NCI-H774 (cell line): ENCODE results near the gene TSPYL1.
"Not testable (repeated sequence)": the region's sequence is repeated elsewhere in the genome, so short reads cannot be mapped to it uniquely, and the experiment has no call there.

Source experiments
- DNase-seq: peaks from one replicate; lab custom pipeline; 2025; lab: John Stamatoyannopoulos, UW

Gene TSPYL1

GRCh38 chr6:116292553-116292952 lies 12.8 kb upstream of the TSPYL1 start:
- DNase-seq: no peak

GRCh38 chr6:116291701-116292396 lies 12.1 kb upstream of the TSPYL1 start:
- no peak for DNase-seq

- no peak for DNase-seq
Observed at GRCh38 chr6:116290799-116291198, 11.1 kb upstream of the TSPYL1 start.

- no peak for DNase-seq
Observed at GRCh38 chr6:116289876-116290275, 10.1 kb upstream of the TSPYL1 start.

- peak; percentile 40 for DNase-seq
Observed at GRCh38 chr6:116287689-116288282, 8.1 kb upstream of the TSPYL1 start.

GRCh38 chr6:116286773-116287358 lies 7.1 kb upstream of the TSPYL1 start:
- no peak for DNase-seq

- DNase-seq: not testable (repeated sequence)
Observed at GRCh38 chr6:116284984-116285383, 5.3 kb upstream of the TSPYL1 start.

GRCh38 chr6:116283191-116283590 lies 3.5 kb upstream of the TSPYL1 start:
- DNase-seq: no peak

- DNase-seq: no peak
Observed at GRCh38 chr6:116282698-116283097, 3.0 kb upstream of the TSPYL1 start.

GRCh38 chr6:116280933-116281316 lies 1.2 kb upstream of the TSPYL1 start:
- no peak for DNase-seq

GRCh38 chr6:116280161-116280932 lies 617 bp upstream of the TSPYL1 start:
- no peak for DNase-seq

GRCh38 chr6:116278854-116279231 lies 887 bp downstream of the TSPYL1 start:
- no peak for DNase-seq

- DNase-seq: no peak
Observed at GRCh38 chr6:116278481-116278829, 1.3 kb downstream of the TSPYL1 start.

- no peak for DNase-seq
Observed at GRCh38 chr6:116277124-116277523, 2.6 kb downstream of the TSPYL1 start.

GRCh38 chr6:116271149-116271708 lies 8.5 kb downstream of the TSPYL1 start:
- no peak for DNase-seq

- peak; percentile 67 for DNase-seq
Observed at GRCh38 chr6:116268589-116269293, 11.0 kb downstream of the TSPYL1 start.

- DNase-seq: no peak
Observed at GRCh38 chr6:116267836-116268588, 11.7 kb downstream of the TSPYL1 start.

- no peak for DNase-seq
Observed at GRCh38 chr6:116266803-116267202, 12.9 kb downstream of the TSPYL1 start.

- DNase-seq: peak; percentile 66
Observed at GRCh38 chr6:116265041-116265829, 14.5 kb downstream of the TSPYL1 start.

GRCh38 chr6:116263353-116263752 lies 16.4 kb downstream of the TSPYL1 start:
- DNase-seq: no peak
